Measurements from ENCODE around the gene GPR55. TPM values are rescaled to one million over a fixed set of nuclear protein-coding genes. Genes with fewer than 3 reads are reported as not detected.

The GPR55 gene
- total RNA-seq: not detected in 2 replicates

GRCh38 chr2:230924470-230925341 is at the start of gene GPR55:
TSS of gene GPR55 (minus strand) at chr2:230925242. CDS start at chr2:230910962, 14,280 bp downstream.

GRCh38 chr2:230864605-230865306 is 60.3 kb downstream of the GPR55 start, which contains the start of gene ITM2C:
TSS of gene ITM2C (plus strand) at chr2:230864942. CDS start at chr2:230865026, 84 bp downstream.

Other genes with a start within 250 kb of the GPR55 start
- gene CAB39, start 212.4 kb downstream of the GPR55 start, total RNA-seq: 30.1 and 35.9 TPM in 2 replicates
- gene ITM2C, start 60.3 kb downstream of the GPR55 start, total RNA-seq: 101 and 230 TPM in 2 replicates
- not detected in 2 replicates for gene SPATA3, start 70.9 kb upstream of the GPR55 start, total RNA-seq
- gene C2orf72, start 112.3 kb upstream of the GPR55 start, total RNA-seq: under 0.01 and 0.16 TPM in 2 replicates
- gene PSMD1, start 131.6 kb upstream of the GPR55 start, total RNA-seq: 36.1 and 84.2 TPM in 2 replicates
- gene HTR2B, start 199.8 kb upstream of the GPR55 start, total RNA-seq: 0.33 and 2.0 TPM in 2 replicates